ENCODE results near the gene BHLHE23.

GRCh38 chr20:62975251-62975760, 31.5 kb downstream of the BHLHE23 start:
- no peak for TF ChIP-seq CTCF (IDR thresholded peaks at IDR 0.05)
- no peak for TF ChIP-seq POLR2A (IDR thresholded peaks at IDR 0.05)
- no peak for TF ChIP-seq EP300 (IDR thresholded peaks at IDR 0.05)

Data from tibial nerve (tissue), 4 donors.